K562 (cell line): ENCODE results near the gene GEMIN8. TPM values are rescaled to one million over a fixed set of nuclear protein-coding genes. Genes with fewer than 3 reads are reported as not detected.

Experiments used
- BACH1 ChIP-seq: fragments of 200-800 bp; sonication (Bioruptor generic); IDR thresholded peaks from 2 replicates; pipeline ENCODE4 v1.6.1; 2016; ENCODE audit warnings: missing genetic modification characterization, missing compliant biosample characterization
- DPF2 ChIP-seq: fragments of 450-650 bp; IDR thresholded peaks from 2 replicates; pipeline ENCODE4 v1.6.1; 2016
- FOXM1 ChIP-seq, 2 experiments: fragments of 450-650 bp in 1 of 2; sonication (generic) in 1 of 2; formaldehyde crosslinking in 1 of 2; IDR thresholded peaks; 2 replicates each; pipeline versions ENCODE4 v1.6.1 to v1.9.0; 2017 to 2022; ENCODE audit warnings: low read depth in 2 of 2, mild to moderate bottlenecking in 2 of 2, missing genetic modification reagents in 1 of 2, moderate library complexity in 1 of 2
- GATAD2B ChIP-seq: fragments of 450-650 bp; IDR thresholded peaks from 2 replicates; pipeline ENCODE4 v1.6.1; 2017; ENCODE audit warnings: mild to moderate bottlenecking, borderline replicate concordance
- NR3C1 ChIP-seq: sonication (generic); formaldehyde crosslinking; IDR thresholded peaks from 2 replicates; pipeline ENCODE4 v1.8.1; 2022; ENCODE audit warnings: missing genetic modification reagents
- PCBP1 ChIP-seq: fragments of 200-400 bp; formaldehyde crosslinking; IDR thresholded peaks from 2 replicates; pipeline ENCODE4 v1.6.1; 2018; ENCODE audit warnings: mild to moderate bottlenecking, low read depth, low read length; ENCODE audit not compliant: poor library complexity, severe bottlenecking
- POLR2B ChIP-seq: fragments of 450-650 bp; IDR thresholded peaks from 2 replicates; pipeline ENCODE4 v1.6.1; 2018; ENCODE audit warnings: low read depth; ENCODE audit not compliant: partially characterized antibody
- RB1 ChIP-seq: fragments of 450-650 bp; IDR thresholded peaks from 2 replicates; pipeline ENCODE4 v1.6.1; 2017; ENCODE audit warnings: low read depth, mild to moderate bottlenecking
- RUNX1 ChIP-seq: sonication (generic); IDR thresholded peaks from 2 replicates; pipeline ENCODE4 v1.6.1; 2016; ENCODE audit warnings: antibody characterized with exemption, low read depth
- SMAD1 ChIP-seq: fragments of 150-350 bp; IDR thresholded peaks from 2 replicates; pipeline ENCODE4 v1.6.1; 2014; ENCODE audit warnings: low read length, low read depth; ENCODE audit not compliant: partially characterized antibody
- SMC3 ChIP-seq: conservative IDR thresholded peaks from 2 replicates; pipeline ENCODE4 v1.6.1; 2011; ENCODE audit warnings: low read depth, low read length, improper control_type of control experiment; ENCODE audit not compliant: insufficient read depth
- TAF15 ChIP-seq: fragments of 200-400 bp; formaldehyde crosslinking; IDR thresholded peaks from 2 replicates; pipeline ENCODE4 v1.6.1; 2017; ENCODE audit warnings: mild to moderate bottlenecking, low read depth, low read length, moderate library complexity
- TEAD1 ChIP-seq, 2 experiments: fragments of 450-650 bp in 1 of 2; sonication (generic) in 1 of 2; formaldehyde crosslinking; IDR thresholded peaks; 2 replicates each; pipeline versions ENCODE4 v1.4.0 to v1.8.0; 2020 to 2022; ENCODE audit warnings: mild to moderate bottlenecking in 2 of 2, missing genetic modification reagents in 1 of 2
- ZBTB17 ChIP-seq: fragments of 450-650 bp; formaldehyde crosslinking; IDR thresholded peaks from 2 replicates; pipeline ENCODE4 v1.4.0; 2020; ENCODE audit warnings: mild to moderate bottlenecking
- ZNF174 ChIP-seq: fragments of 250-450 bp; sonication (Bioruptor Pico); IDR thresholded peaks from 2 replicates; pipeline ENCODE4 v1.4.0; 2020; ENCODE audit warnings: mild to moderate bottlenecking
- ZNF444 ChIP-seq: fragments of 250-450 bp; sonication (Bioruptor Pico); IDR thresholded peaks from 2 replicates; pipeline ENCODE4 v1.4.0; 2020; ENCODE audit warnings: mild to moderate bottlenecking, moderate library complexity
- polyA plus RNA-seq, 8 experiments: library from polyadenylated mRNA; depleted of rRNA in 4 of 8; stranded (reverse) in 5 of 8; unstranded in 3 of 8; fragments of >200 nt; fragmentation: Nextera tagmentation in 2 of 8; fragmentation: Illumina TruSeq in 1 of 8; extraction: Ambion mirVana in 2 of 8; extraction: Trizol in 1 of 8; gene quantifications; 2 replicates each; pipeline versions ENCODE4 v1.2.1 to v1.2.3, GENCODE V29; 2011 to 2014; ENCODE audit warnings: inconsistent platforms in 1 of 8, missing spikeins in 1 of 8
- total RNA-seq, 7 experiments: library from RNA; depleted of rRNA in 6 of 7; stranded (reverse); fragments of >200 nt in 6 of 7; fragmentation: Illumina TruSeq in 2 of 7; extraction: Trizol in 2 of 7; gene quantifications; 2 replicates each; pipeline versions ENCODE4 v1.2.1 to v1.2.3, GENCODE V29; 2011 to 2021; ENCODE audit warnings: low replicate concordance in 1 of 7
- TF ChIP-seq, protein P1 (sequence below), 2 experiments: fragments of 450-650 bp; IDR thresholded peaks; 2 replicates each; pipeline ENCODE4 v1.6.1; 2016; ENCODE audit warnings: mild to moderate bottlenecking in 2 of 2, borderline replicate concordance in 1 of 2, low read depth in 1 of 2, moderate library complexity in 1 of 2
- TF ChIP-seq, protein P2 (sequence below): sonication (generic); formaldehyde crosslinking; IDR thresholded peaks from 2 replicates; pipeline ENCODE4 v1.8.1; 2023; ENCODE audit warnings: mild to moderate bottlenecking, missing genetic modification reagents

GEMIN8 gene
- total and polyA plus RNA-seq, 9 of the 15 experiments (the other 6 are each of a cell fraction or from before 2014, with no cell fraction given) = 10.9 to 29.1 (median 16.9) TPM

DNA sequence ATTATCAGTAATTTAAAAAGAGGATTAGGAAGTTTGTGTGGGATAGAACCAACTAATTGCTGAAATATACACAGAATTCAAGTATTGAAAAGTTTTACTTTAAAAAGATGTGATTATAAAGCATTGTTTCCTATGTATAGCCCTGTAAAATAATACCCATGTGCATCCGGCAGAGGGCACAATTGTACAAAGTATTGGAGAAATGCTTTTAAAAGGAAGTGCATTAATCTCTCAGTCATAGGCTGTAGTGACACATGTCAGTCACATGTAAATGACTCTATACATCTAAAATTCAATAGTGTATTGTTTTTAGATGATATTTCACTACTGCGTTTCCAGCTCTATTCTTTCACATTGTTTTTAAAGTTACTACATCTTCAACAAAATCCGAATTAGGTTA, 9.7 kb upstream of the GEMIN8 start (continued):
- TF ChIP-seq, protein P1, sequence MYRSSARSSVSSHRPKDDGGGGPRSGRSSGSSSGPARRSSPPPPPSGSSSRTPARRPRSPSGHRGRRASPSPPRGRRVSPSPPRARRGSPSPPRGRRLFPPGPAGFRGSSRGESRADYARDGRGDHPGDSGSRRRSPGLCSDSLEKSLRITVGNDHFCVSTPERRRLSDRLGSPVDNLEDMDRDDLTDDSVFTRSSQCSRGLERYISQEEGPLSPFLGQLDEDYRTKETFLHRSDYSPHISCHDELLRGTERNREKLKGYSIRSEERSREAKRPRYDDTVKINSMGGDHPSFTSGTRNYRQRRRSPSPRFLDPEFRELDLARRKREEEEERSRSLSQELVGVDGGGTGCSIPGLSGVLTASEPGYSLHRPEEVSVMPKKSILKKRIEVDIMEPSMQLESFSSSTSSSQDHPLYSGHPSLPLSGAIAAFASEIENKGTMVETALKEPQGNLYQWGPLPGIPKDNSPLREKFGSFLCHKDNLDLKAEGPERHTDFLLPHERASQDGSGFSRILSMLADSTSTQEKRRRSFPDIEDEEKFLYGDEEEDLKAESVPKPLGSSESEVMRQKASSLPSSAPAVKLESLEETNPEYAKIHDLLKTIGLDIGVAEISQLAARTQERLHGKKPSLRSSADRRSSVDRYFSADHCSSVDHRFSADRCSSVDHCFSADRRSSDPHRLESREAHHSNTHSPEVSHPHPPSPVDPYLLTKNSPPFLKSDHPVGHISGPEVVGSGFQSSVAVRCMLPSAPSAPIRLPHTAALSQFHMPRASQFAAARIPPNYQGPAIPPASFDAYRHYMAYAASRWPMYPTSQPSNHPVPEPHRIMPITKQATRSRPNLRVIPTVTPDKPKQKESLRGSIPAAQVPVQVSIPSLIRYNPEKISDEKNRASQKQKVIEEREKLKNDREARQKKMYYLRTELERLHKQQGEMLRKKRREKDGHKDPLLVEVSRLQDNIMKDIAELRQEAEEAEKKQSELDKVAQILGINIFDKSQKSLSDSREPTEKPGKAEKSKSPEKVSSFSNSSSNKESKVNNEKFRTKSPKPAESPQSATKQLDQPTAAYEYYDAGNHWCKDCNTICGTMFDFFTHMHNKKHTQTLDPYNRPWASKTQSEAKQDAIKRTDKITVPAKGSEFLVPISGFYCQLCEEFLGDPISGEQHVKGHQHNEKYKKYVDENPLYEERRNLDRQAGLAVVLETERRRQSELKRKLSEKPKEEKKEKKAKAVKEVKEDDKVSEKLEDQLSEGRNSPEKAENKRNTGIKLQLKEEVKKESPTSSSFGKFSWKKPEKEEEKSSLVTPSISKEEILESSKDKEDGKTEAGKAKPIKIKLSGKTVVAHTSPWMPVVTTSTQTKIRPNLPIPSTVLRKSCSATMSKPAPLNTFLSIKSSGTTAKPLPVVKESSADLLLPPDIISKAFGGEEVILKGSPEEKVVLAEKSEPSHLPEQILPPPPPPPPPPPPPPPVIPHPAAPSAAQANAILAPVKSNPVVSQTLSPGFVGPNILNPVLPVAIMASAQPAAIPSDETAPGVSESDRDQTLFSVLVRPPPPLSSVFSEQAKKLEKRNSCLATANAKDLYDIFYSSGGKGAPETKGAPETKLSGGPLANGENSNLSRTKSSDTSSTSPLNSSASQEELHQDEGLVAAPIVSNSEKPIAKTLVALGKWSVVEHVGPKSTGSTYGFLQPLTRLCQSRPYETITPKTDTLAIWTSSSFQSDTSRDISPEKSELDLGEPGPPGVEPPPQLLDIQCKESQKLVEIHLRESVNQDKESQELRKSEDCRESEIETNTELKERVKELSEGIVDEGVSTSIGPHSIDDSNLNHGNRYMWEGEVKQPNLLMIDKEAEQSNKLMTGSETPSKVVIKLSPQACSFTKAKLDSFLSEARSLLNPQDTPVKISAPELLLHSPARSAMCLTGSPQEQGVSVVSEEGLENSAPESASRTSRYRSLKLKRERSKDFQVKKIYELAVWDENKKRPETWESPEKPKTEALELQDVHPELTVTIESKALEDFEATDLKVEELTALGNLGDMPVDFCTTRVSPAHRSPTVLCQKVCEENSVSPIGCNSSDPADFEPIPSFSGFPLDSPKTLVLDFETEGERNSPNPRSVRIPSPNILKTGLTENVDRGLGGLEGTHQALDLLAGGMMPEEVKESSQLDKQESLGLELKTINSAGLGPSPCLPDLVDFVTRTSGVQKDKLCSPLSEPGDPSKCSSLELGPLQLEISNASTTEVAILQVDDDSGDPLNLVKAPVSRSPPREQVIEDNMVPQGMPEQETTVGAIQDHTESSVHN (IDR thresholded peaks at IDR 0.05; ENCODE audit: borderline replicate concordance in 1 of 2, low read depth in 1 of 2) = no peak
- TF ChIP-seq ZNF444 = no peak
- no peak for TF ChIP-seq TEAD1 (CRISPR knock-in tag; IDR thresholded peaks at IDR 0.05)
- TF ChIP-seq TAF15 = no peak
- TF ChIP-seq NR3C1 (CRISPR knock-in tag) = no peak
- no peak for TF ChIP-seq RB1
- no peak for TF ChIP-seq PCBP1
- no peak for TF ChIP-seq DPF2
- no peak for TF ChIP-seq SMAD1
- TF ChIP-seq POLR2B = no peak
- no peak for TF ChIP-seq RUNX1
- TF ChIP-seq BACH1 (tag) = no peak
- TF ChIP-seq ZNF174 (CRISPR knock-in tag) = no peak
- TF ChIP-seq, protein P2, sequence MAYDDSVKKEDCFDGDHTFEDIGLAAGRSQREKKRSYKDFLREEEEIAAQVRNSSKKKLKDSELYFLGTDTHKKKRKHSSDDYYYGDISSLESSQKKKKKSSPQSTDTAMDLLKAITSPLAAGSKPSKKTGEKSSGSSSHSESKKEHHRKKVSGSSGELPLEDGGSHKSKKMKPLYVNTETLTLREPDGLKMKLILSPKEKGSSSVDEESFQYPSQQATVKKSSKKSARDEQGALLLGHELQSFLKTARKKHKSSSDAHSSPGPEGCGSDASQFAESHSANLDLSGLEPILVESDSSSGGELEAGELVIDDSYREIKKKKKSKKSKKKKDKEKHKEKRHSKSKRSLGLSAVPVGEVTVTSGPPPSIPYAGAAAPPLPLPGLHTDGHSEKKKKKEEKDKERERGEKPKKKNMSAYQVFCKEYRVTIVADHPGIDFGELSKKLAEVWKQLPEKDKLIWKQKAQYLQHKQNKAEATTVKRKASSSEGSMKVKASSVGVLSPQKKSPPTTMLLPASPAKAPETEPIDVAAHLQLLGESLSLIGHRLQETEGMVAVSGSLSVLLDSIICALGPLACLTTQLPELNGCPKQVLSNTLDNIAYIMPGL (CRISPR knock-in tag) = no peak
- no peak for TF ChIP-seq ZBTB17 (CRISPR knock-in tag)
- TF ChIP-seq FOXM1 (IDR thresholded peaks at IDR 0.05; ENCODE audit: low read depth) = no peak
- TF ChIP-seq FOXM1 (CRISPR knock-in tag; IDR thresholded peaks at IDR 0.05; ENCODE audit: low read depth) = no peak
- TF ChIP-seq GATAD2B = peak; percentile 73; the same call in 1 of the 2 replicates
- TF ChIP-seq SMC3 = peak; percentile 68
